Mesenteric fat pad (tissue), 1 donor: ENCODE data around the gene ELAPOR1. TPM values are rescaled to one million over a fixed set of nuclear protein-coding genes. Genes with fewer than 3 reads are reported as not detected.

Experiments used
- total RNA-seq: library from RNA; stranded (reverse); fragmentation: NEBNext Ultra II Directional; extraction: Animal tissue kit (Norgen Biotek cat#: 25700); gene quantifications from one replicate; pipeline ENCODE4 v1.2.1, GENCODE V29; 2021
- donor health status: DM: yes; HTN: yes; CAD: no.

The ELAPOR1 gene
- total RNA-seq, 1 donor from 2014 or later = 0.26 TPM

Other genes with a start within 250 kb of the ELAPOR1 start
- gene GPSM2, start 237.1 kb upstream of the ELAPOR1 start, total RNA-seq = 4.0 TPM
- 28.9 TPM for gene CLCC1, start 150.6 kb upstream of the ELAPOR1 start, total RNA-seq
- gene WDR47, start 72.0 kb upstream of the ELAPOR1 start, total RNA-seq = 14.6 TPM
- gene TAF13, start 38.1 kb upstream of the ELAPOR1 start, total RNA-seq = 71.2 TPM
- 41.0 TPM for gene TMEM167B, start 23.4 kb upstream of the ELAPOR1 start, total RNA-seq
- gene SARS1, start 99.8 kb downstream of the ELAPOR1 start, total RNA-seq = 119 TPM
- 1.5 TPM for gene CELSR2, start 135.4 kb downstream of the ELAPOR1 start, total RNA-seq
- 0.90 TPM for gene PSRC1, start 169.0 kb downstream of the ELAPOR1 start, total RNA-seq
- not detected for gene MYBPHL, start 192.9 kb downstream of the ELAPOR1 start, total RNA-seq